Kidney epithelial cell (primary cell): Measurements from ENCODE around the gene TTC6. TPM values are rescaled to one million over a fixed set of nuclear protein-coding genes. Genes with fewer than 3 reads are reported as not detected.

ENCODE experiments used
- DNase-seq: peaks from one replicate; pipeline ENCODE4 v3.0.0-alpha.2; 2010; ENCODE audit warnings: low read depth
- H3K27me3 ChIP-seq: 2 replicates; pipeline ENCODE4 v1.6.0; 2011; ENCODE audit warnings: low read length; ENCODE audit not compliant: control insufficient read depth, insufficient read depth
- H3K36me3 ChIP-seq: 2 replicates; pipeline ENCODE4 v1.5.1; 2011; ENCODE audit warnings: low read length; ENCODE audit not compliant: control insufficient read depth, insufficient read depth
- H3K4me3 ChIP-seq: 2 replicates; pipeline ENCODE4 v1.5.1; 2011; ENCODE audit warnings: low read depth, mild to moderate bottlenecking, control low read depth, low read length
- total RNA-seq: library from RNA; depleted of rRNA; stranded (reverse); fragments of >200 nt; gene quantifications from 2 replicates; pipeline ENCODE4 v1.2.3, GENCODE V29; 2015
- TF ChIP-seq, protein P1 (sequence below): IDR thresholded peaks from 2 replicates; pipeline ENCODE4 v1.5.1; 2011; ENCODE audit warnings: mild to moderate bottlenecking, moderate library complexity, low read length, control low read depth, inconsistent platforms; ENCODE audit not compliant: insufficient read depth, poor library complexity, severe bottlenecking

TTC6 gene
- total RNA-seq, 1 donor from 2014 or later = 0.13 TPM

DNA sequence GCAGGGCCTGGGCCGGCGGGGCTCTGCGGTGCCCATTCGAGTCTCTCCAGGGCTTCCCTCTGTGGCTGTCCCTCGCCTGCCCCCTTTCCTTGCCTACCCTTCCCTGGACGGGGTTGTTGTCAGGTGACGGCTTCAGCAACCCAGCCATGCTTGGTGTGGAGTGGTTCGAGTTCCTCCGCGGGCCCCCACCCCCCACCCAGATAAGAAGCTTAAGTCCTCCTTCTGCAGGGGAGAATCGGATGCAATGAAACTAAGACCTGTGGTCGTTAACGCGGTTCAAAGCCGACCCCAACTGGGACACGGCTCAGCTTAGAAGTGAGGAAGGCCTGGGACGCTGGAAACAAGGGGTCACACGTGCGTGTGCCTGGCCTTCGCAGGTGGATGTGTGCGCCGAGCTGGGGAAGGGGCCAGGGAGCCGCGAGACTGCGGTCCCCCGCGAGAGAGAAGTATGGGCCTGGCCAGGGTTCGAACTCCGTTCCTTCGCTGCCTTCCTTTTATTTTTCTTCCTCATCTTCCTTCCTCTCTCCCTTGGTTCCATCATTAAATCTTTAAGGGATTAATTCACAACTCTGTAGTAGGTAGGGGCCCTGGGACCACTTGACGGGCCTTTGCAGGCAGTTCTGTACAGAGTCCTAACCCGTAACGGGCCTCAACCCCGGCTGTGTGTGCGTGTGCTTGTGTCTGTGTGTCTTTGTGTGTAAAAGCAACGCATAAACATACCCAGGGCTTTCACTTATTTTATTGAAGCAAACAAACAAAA, 3.5 kb downstream of the TTC6 start:
- TF ChIP-seq, protein P1, sequence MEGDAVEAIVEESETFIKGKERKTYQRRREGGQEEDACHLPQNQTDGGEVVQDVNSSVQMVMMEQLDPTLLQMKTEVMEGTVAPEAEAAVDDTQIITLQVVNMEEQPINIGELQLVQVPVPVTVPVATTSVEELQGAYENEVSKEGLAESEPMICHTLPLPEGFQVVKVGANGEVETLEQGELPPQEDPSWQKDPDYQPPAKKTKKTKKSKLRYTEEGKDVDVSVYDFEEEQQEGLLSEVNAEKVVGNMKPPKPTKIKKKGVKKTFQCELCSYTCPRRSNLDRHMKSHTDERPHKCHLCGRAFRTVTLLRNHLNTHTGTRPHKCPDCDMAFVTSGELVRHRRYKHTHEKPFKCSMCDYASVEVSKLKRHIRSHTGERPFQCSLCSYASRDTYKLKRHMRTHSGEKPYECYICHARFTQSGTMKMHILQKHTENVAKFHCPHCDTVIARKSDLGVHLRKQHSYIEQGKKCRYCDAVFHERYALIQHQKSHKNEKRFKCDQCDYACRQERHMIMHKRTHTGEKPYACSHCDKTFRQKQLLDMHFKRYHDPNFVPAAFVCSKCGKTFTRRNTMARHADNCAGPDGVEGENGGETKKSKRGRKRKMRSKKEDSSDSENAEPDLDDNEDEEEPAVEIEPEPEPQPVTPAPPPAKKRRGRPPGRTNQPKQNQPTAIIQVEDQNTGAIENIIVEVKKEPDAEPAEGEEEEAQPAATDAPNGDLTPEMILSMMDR = no peak
- H3K4me3 ChIP-seq = no peak overlapping the region
- no peaks in the 10 kb centered on the region for H3K36me3 ChIP-seq
- DNase-seq = no peak
- peaks cover 84% of the 10 kb centered on the region for H3K27me3 ChIP-seq

DNA sequence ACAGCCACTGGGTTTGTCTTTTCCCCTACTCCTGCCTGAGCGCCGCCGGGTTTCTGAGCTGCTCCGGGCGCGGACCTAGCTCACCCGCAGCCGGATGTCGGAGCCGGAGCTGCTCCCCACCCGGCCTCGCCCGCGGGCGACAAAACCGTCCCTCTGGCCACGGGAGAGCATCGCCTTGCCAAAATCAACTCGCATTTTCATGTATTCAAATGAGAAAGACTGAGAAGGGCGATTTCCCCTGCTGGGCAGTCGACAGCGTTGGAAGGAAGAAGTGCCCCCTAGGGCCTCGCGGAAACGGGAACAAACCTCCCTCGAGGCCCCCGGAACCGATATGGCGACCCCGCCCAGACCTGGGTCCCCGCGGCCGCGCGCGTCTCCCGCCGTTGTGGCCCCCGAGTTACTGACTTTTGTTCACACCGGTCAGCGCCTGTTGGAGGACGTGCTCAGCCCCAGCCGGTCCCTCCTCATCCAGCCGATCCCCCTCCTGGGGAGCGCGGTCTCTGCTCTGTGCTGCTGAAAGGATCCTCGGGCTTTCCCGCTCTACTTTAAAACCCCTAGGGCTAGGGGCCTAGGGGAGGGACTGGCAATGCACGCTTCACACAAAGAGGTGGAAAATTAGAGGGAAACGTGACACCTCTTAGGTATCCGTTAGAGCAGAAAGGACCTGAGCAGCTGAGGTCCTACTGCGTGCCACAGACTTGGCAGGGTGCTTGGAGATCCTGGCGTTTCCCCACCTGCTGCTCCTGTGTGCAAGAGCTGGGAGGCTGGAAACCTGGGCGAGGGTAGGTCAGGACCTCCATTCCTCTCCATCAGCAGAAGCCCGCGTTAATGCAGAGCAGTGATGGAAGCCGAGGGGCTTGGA, 4.3 kb downstream of the TTC6 start:
- DNase-seq = no peak
- no peak overlapping the region for H3K4me3 ChIP-seq
- peaks cover 87% of the 10 kb centered on the region for H3K27me3 ChIP-seq
- TF ChIP-seq, protein P1 = no peak
- no peaks in the 10 kb centered on the region for H3K36me3 ChIP-seq

DNA sequence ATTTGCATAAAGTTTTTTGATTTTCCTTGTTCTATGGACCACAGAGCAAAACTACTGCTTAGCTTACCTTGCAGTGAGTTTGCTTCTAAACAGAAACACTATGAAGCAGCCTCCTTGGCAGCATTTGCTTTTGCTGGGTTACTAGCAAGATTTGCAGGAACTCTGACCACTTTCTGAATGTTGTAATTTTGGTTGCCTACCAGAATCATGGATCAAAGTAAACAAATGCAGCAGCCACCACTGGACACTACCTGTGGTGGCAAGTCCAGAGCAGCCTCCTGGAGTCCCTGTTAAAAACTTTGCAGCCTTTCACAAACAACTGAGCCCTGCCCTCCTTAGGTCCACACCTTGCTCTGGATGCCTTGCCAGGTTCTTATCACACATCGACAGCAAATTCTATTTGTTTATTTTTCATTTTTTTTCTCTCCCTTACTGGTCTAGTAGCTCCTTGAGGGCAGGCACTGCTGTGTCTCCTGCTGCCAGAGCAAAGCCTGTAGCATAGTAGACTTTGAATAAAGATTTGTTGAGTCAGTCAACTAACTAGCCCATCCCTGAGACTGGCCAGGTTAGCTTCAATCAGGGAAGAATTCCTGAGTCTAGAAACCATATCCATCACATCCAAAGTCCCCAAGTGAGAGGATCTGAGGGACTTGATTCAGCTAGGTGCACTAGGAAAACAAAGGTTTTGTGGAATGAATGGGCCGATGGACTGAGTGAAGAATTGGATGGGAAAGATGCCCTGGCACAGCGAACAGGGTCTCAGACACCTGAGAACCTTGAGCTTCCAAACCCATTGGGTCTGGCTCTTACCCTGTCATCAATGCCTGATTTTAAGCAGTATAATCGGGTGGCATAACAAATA, 5.7 kb downstream of the TTC6 start:
- Histone ChIP-seq H3K27me3 (peaks cover 82% of the 10 kb centered on the region), H3K36me3 (no peaks in the 10 kb centered on the region), H3K4me3 (no peak overlapping the region)
- DNase-seq = no peak
- TF ChIP-seq, protein P1 = no peak

DNA sequence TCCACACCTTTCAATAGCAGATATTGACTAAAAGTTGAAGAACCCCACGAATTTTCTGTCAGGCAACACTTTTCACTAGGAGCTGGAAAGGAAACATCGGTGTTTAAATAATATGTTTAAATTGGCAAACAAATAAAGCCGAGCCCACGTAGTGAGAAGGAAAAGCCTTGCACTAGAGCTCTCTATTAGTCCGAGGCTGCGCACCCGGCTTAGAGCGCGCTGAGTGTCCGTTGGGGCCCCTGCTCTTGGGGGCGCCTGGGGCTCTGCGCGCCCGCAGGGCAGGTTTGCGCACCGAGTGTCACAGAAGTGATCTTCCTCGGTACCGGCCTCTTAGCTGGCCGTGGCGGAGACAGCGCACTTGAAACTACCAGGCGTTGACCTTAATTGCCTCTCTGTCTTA, 6.4 kb downstream of the TTC6 start:
- H3K36me3 ChIP-seq = no peaks in the 10 kb centered on the region
- H3K27me3 ChIP-seq = peaks cover 80% of the 10 kb centered on the region
- DNase-seq = no peak
- no peak overlapping the region for H3K4me3 ChIP-seq
- TF ChIP-seq, protein P1 = no peak

DNA sequence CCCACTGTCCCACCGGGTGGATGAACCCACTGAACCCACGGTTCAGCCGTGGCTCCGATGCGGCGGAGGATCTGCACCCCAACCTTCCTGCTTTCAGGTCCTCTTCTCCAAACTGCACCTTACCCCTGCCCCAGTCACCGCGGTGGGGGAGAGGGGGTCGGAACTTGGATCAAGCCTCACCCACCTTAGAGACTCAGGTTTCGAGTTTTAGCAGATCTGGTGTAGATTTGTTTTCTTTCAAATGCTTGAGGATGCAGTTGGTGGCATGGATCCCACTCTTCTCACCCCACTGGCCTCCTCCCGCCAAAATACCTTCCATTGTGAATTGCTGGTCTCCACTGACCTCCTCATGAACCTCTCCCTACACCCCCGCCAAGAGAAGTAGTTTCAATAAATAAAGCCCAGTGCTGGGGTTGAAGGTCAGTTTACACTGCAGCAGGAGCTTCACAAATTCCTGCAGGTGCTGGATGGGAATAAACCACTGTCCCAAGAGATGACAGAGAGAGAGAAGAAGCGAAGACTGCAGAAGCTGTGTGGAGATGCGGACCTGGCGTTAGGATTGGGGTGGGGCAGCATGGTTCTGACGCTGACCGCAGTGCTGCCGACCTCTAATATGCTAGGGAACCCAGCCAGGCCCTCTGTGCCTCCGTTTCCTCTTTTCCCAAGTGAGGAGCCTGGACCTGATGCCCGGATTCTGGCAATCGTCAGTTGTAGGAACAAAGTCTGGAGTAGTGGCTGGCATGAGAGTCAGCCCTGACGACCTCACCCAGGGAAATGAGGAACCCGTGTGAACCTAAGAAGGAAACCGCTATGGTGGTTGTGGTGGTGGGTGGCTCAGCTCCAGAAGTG, 7.4 kb downstream of the TTC6 start:
- Histone ChIP-seq H3K27me3 (peaks cover 71% of the 10 kb centered on the region), H3K36me3 (no peaks in the 10 kb centered on the region), H3K4me3 (no peak overlapping the region)
- DNase-seq = no peak
- TF ChIP-seq, protein P1 = no peak
